Measurements from ENCODE around the gene ELMOD1.

The ELMOD1 gene

GRCh38 chr11:107592231-107592590 is 1.3 kb downstream of the ELMOD1 start:
- no peaks in the 10 kb centered on the region for H3K36me3 ChIP-seq (ENCODE audit: low read length)
- no peaks in the 10 kb centered on the region for H3K27me3 ChIP-seq (ENCODE audit: low read length)
- no peak overlapping the region for H3K4me3 ChIP-seq (ENCODE audit: insufficient read depth, low read length, poor library complexity, severe bottlenecking)
- H3K9ac ChIP-seq (ENCODE audit: low read length), result no peak overlapping the region
- H3K27ac ChIP-seq (ENCODE audit: low read depth, low read length), result no peak overlapping the region
- no peak overlapping the region for H2AFZ ChIP-seq (ENCODE audit: low read depth, low read length, severe bottlenecking)
- H3K4me2 ChIP-seq (ENCODE audit: low read depth, low read length, poor library complexity, severe bottlenecking), result peak overlapping the region; percentile 56
- no peaks in the 10 kb centered on the region for H3K9me2 ChIP-seq (replicated peaks; ENCODE audit: insufficient read depth, low read length)
- TF ChIP-seq, protein P1, sequence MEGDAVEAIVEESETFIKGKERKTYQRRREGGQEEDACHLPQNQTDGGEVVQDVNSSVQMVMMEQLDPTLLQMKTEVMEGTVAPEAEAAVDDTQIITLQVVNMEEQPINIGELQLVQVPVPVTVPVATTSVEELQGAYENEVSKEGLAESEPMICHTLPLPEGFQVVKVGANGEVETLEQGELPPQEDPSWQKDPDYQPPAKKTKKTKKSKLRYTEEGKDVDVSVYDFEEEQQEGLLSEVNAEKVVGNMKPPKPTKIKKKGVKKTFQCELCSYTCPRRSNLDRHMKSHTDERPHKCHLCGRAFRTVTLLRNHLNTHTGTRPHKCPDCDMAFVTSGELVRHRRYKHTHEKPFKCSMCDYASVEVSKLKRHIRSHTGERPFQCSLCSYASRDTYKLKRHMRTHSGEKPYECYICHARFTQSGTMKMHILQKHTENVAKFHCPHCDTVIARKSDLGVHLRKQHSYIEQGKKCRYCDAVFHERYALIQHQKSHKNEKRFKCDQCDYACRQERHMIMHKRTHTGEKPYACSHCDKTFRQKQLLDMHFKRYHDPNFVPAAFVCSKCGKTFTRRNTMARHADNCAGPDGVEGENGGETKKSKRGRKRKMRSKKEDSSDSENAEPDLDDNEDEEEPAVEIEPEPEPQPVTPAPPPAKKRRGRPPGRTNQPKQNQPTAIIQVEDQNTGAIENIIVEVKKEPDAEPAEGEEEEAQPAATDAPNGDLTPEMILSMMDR (IDR thresholded peaks at IDR 0.05; ENCODE audit: insufficient read depth, low read length, poor library complexity, severe bottlenecking), result no peak
- TF ChIP-seq EZH2phosphoT487 (conservative IDR thresholded peaks at IDR 0.05; ENCODE audit: low read length), result no peak
- no peaks in the 10 kb centered on the region for H3K79me2 ChIP-seq (ENCODE audit: insufficient read depth, low read length)
- no peaks in the 10 kb centered on the region for H3F3A ChIP-seq (ENCODE audit: insufficient read depth)
- no peaks in the 10 kb centered on the region for H4K20me1 ChIP-seq (ENCODE audit: low read depth, low read length)
- no peaks in the 10 kb centered on the region for H3K9me3 ChIP-seq (ENCODE audit: insufficient read depth, low read length)

- no peaks in the 10 kb centered on the region for H3K36me3 ChIP-seq (ENCODE audit: low read length)
- H3F3A ChIP-seq (ENCODE audit: insufficient read depth), result no peaks in the 10 kb centered on the region
- no peak overlapping the region for H2AFZ ChIP-seq (ENCODE audit: low read depth, low read length, severe bottlenecking)
- TF ChIP-seq EZH2phosphoT487 (conservative IDR thresholded peaks at IDR 0.05; ENCODE audit: low read length), result no peak
- TF ChIP-seq, protein P1 (IDR thresholded peaks at IDR 0.05; ENCODE audit: insufficient read depth, low read length, poor library complexity, severe bottlenecking), result no peak
- H3K27ac ChIP-seq (ENCODE audit: low read depth, low read length), result no peak overlapping the region
- no peaks in the 10 kb centered on the region for H3K79me2 ChIP-seq (ENCODE audit: insufficient read depth, low read length)
- no peak overlapping the region for H3K4me3 ChIP-seq (ENCODE audit: insufficient read depth, low read length, poor library complexity, severe bottlenecking)
- no peaks in the 10 kb centered on the region for H3K27me3 ChIP-seq (ENCODE audit: low read length)
- H3K9ac ChIP-seq (ENCODE audit: low read length), result no peak overlapping the region
- no peaks in the 10 kb centered on the region for H3K9me2 ChIP-seq (replicated peaks; ENCODE audit: insufficient read depth, low read length)
- H3K9me3 ChIP-seq (ENCODE audit: insufficient read depth, low read length), result no peaks in the 10 kb centered on the region
- no peak overlapping the region for H3K4me2 ChIP-seq (ENCODE audit: low read depth, low read length, poor library complexity, severe bottlenecking)
- H4K20me1 ChIP-seq (ENCODE audit: low read depth, low read length), result no peaks in the 10 kb centered on the region
Observed at GRCh38 chr11:107592813-107593212, 1.9 kb downstream of the ELMOD1 start.

DNA sequence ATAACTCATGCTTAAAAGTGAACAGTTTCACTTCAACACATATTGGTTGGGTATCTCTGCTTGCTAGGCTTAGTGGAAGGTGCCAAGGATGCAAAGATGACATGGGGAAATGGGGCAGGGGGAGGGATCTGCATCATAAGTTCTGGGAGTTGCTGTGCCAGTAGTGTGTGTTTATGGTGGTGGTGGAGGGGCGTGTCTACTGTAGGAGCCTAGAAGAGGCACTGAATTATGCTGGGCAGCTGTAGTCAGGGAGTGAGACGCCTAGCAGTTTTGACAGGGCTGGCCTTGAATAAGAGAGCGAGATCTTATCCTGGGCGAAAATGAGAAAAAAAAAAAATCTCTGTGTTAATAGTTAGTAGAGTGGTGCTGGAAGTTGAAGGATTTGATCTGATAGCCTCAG is 3.0 kb downstream of the ELMOD1 start:
- H3K27me3 ChIP-seq (ENCODE audit: low read length), result no peaks in the 10 kb centered on the region
- H3K9me2 ChIP-seq (replicated peaks; ENCODE audit: insufficient read depth, low read length), result no peaks in the 10 kb centered on the region
- no peak overlapping the region for H3K4me2 ChIP-seq (ENCODE audit: low read depth, low read length, poor library complexity, severe bottlenecking)
- no peak overlapping the region for H3K9ac ChIP-seq (ENCODE audit: low read length)
- H3K27ac ChIP-seq (ENCODE audit: low read depth, low read length), result no peak overlapping the region
- H3F3A ChIP-seq (ENCODE audit: insufficient read depth), result no peaks in the 10 kb centered on the region
- no peak overlapping the region for H3K4me3 ChIP-seq (ENCODE audit: insufficient read depth, low read length, poor library complexity, severe bottlenecking)
- no peaks in the 10 kb centered on the region for H4K20me1 ChIP-seq (ENCODE audit: low read depth, low read length)
- no peaks in the 10 kb centered on the region for H3K9me3 ChIP-seq (ENCODE audit: insufficient read depth, low read length)
- no peaks in the 10 kb centered on the region for H3K36me3 ChIP-seq (ENCODE audit: low read length)
- no peaks in the 10 kb centered on the region for H3K79me2 ChIP-seq (ENCODE audit: insufficient read depth, low read length)
- TF ChIP-seq, protein P1 (IDR thresholded peaks at IDR 0.05; ENCODE audit: insufficient read depth, low read length, poor library complexity, severe bottlenecking), result no peak
- no peak for TF ChIP-seq EZH2phosphoT487 (conservative IDR thresholded peaks at IDR 0.05; ENCODE audit: low read length)
- H2AFZ ChIP-seq (ENCODE audit: low read depth, low read length, severe bottlenecking), result no peak overlapping the region

- no peaks in the 10 kb centered on the region for H3K9me2 ChIP-seq (replicated peaks; ENCODE audit: insufficient read depth, low read length)
- no peaks in the 10 kb centered on the region for H3F3A ChIP-seq (ENCODE audit: insufficient read depth)
- H3K9ac ChIP-seq (ENCODE audit: low read length), result no peak overlapping the region
- no peak overlapping the region for H3K27ac ChIP-seq (ENCODE audit: low read depth, low read length)
- no peaks in the 10 kb centered on the region for H4K20me1 ChIP-seq (ENCODE audit: low read depth, low read length)
- no peaks in the 10 kb centered on the region for H3K9me3 ChIP-seq (ENCODE audit: insufficient read depth, low read length)
- TF ChIP-seq, protein P1 (IDR thresholded peaks at IDR 0.05; ENCODE audit: insufficient read depth, low read length, poor library complexity, severe bottlenecking), result no peak
- TF ChIP-seq EZH2phosphoT487 (conservative IDR thresholded peaks at IDR 0.05; ENCODE audit: low read length), result no peak
- H3K36me3 ChIP-seq (ENCODE audit: low read length), result no peaks in the 10 kb centered on the region
- no peak overlapping the region for H3K4me2 ChIP-seq (ENCODE audit: low read depth, low read length, poor library complexity, severe bottlenecking)
- H3K79me2 ChIP-seq (ENCODE audit: insufficient read depth, low read length), result no peaks in the 10 kb centered on the region
- H2AFZ ChIP-seq (ENCODE audit: low read depth, low read length, severe bottlenecking), result no peak overlapping the region
- no peaks in the 10 kb centered on the region for H3K27me3 ChIP-seq (ENCODE audit: low read length)
- no peak overlapping the region for H3K4me3 ChIP-seq (ENCODE audit: insufficient read depth, low read length, poor library complexity, severe bottlenecking)
Observed at GRCh38 chr11:107594736-107595135, 3.8 kb downstream of the ELMOD1 start.

Measured in SU-DHL-6 (cell line).